Fibroblast of lung (primary cell): Measurements from ENCODE around the gene ZNF862.

ENCODE experiments used
- CTCF ChIP-seq, 2 donors: IDR thresholded peaks in 1 of 2; conservative IDR thresholded peaks in 1 of 2; 1 replicate in 1 of 2; 2 replicates in 1 of 2; pipeline ENCODE4 v1.5.1; 2011 to 2012; ENCODE audit warnings: low read length in 2 of 2, control low read depth in 1 of 2, inconsistent platforms in 1 of 2, low read depth in 1 of 2, mild to moderate bottlenecking in 1 of 2
- EZH2 ChIP-seq: IDR thresholded peaks from 2 replicates; pipeline ENCODE4 v1.5.1; 2012; ENCODE audit warnings: low read length, control low read depth, mild to moderate bottlenecking; ENCODE audit errors: missing control alignments

GRCh38 chr7:149883048-149883438, 44.9 kb downstream of the ZNF862 start:
- TF ChIP-seq CTCF (conservative IDR thresholded peaks at IDR 0.05 in 1 of 2, IDR thresholded peaks at IDR 0.05 in 1 of 2; ENCODE audit: low read depth in 1 of 2, low read length in 2 of 2): no peak
- no peak for TF ChIP-seq EZH2
